IMR-90 (cell line): ENCODE results near the gene EGFR. TPM values are rescaled to one million over a fixed set of nuclear protein-coding genes. Genes with fewer than 3 reads are reported as not detected.
A peak's percentile ranks its signal among the peaks of the same experiment; 100 is the strongest.

ENCODE experiments used
- ATAC-seq: fragments of 200-7000 bp; cut with Tn5 transposase; 2 replicates; pipeline ENCODE4 v1.9.1; 2020; ENCODE audit warnings: low read depth, mild to moderate bottlenecking, moderate library complexity
- BruUV-seq: library from RNA; stranded (reverse); fragments of 400-500 nt; replicated peaks from 2 replicates; lab custom pipeline; 2021; lab: Mats Ljungman, UMichigan
- CTCF ChIA-PET: fragments of 300-600 bp; formaldehyde crosslinking; extraction: SDS; loops from one replicate; lab custom pipeline; 2021; ENCODE audit warnings: antibody characterized with exemption; lab: Yijun Ruan, JAX
- POLR2A ChIA-PET: fragments of 300-600 bp; sonication (Branson Sonifier 250); formaldehyde crosslinking; loops from one replicate; lab custom pipeline; 2022; ENCODE audit warnings: antibody characterized with exemption; ENCODE audit not compliant: unreplicated experiment; lab: Charles Lee
- DNase-seq: peaks from one replicate; pipeline ENCODE4 v3.0.0; 2013
- H2AFZ ChIP-seq: replicated peaks from 2 replicates; pipeline ENCODE3; 2013; ENCODE audit warnings: low read length, mild to moderate bottlenecking; ENCODE audit not compliant: poor library complexity
- H2AK5ac ChIP-seq: 2 replicates; pipeline ENCODE4 v1.6.1; 2013; ENCODE audit warnings: low read depth, low read length, inconsistent platforms
- H2AK9ac ChIP-seq: replicated peaks from 2 replicates; pipeline ENCODE3; 2013; ENCODE audit warnings: mild to moderate bottlenecking, low read depth, low read length, moderate library complexity; ENCODE audit not compliant: poor library complexity
- H2BK120ac ChIP-seq: 2 replicates; pipeline ENCODE4 v1.6.1; 2013; ENCODE audit warnings: low read depth, low read length, inconsistent platforms
- H2BK15ac ChIP-seq: 3 replicates; pipeline ENCODE4 v1.6.1; 2013; ENCODE audit warnings: low read depth, low read length, inconsistent platforms
- H2BK20ac ChIP-seq: 2 replicates; pipeline ENCODE4 v1.6.1; 2013; ENCODE audit warnings: low read depth, mild to moderate bottlenecking, inconsistent platforms, low read length, moderate library complexity
- H2BK5ac ChIP-seq: 2 replicates; pipeline ENCODE4 v1.6.1; 2013; ENCODE audit warnings: mild to moderate bottlenecking, low read depth, low read length, inconsistent platforms; ENCODE audit not compliant: poor library complexity, severe bottlenecking
- H3K14ac ChIP-seq: replicated peaks from 2 replicates; pipeline ENCODE4 v1.6.1; 2013; ENCODE audit warnings: low read depth, low read length, inconsistent platforms
- H3K18ac ChIP-seq: 2 replicates; pipeline ENCODE4 v1.6.1; 2013; ENCODE audit warnings: low read depth, low read length, control low read depth
- H3K23ac ChIP-seq: 2 replicates; pipeline ENCODE4 v1.6.1; 2013; ENCODE audit warnings: low read depth, low read length, inconsistent platforms
- H3K27ac ChIP-seq: 2 replicates; pipeline ENCODE4 v1.5.1; 2013; ENCODE audit warnings: mild to moderate bottlenecking, control low read depth, low read length; ENCODE audit not compliant: insufficient read depth
- H3K27me3 ChIP-seq: 2 replicates; pipeline ENCODE4 v1.6.1; 2013; ENCODE audit warnings: low read length; ENCODE audit not compliant: control insufficient read depth, insufficient read depth
- H3K36me3 ChIP-seq: 2 replicates; pipeline ENCODE4 v1.6.1; 2013; ENCODE audit warnings: low read length, mixed read lengths; ENCODE audit not compliant: control insufficient read depth, insufficient read depth
- H3K4ac ChIP-seq: 2 replicates; pipeline ENCODE4 v1.6.1; 2013; ENCODE audit warnings: low read depth, low read length, inconsistent platforms
- H3K4me1 ChIP-seq: 2 replicates; pipeline ENCODE4 v1.6.1; 2013; ENCODE audit warnings: low read length, mixed read lengths; ENCODE audit not compliant: control insufficient read depth, insufficient read depth
- H3K4me2 ChIP-seq: 2 replicates; pipeline ENCODE4 v1.6.1; 2013; ENCODE audit warnings: low read depth, mild to moderate bottlenecking, control low read depth, low read length, moderate library complexity
- H3K4me3 ChIP-seq: 2 replicates; pipeline ENCODE4 v1.5.1; 2013; ENCODE audit warnings: low read depth, mild to moderate bottlenecking, control low read depth, low read length, moderate library complexity; ENCODE audit not compliant: insufficient read depth
- H3K56ac ChIP-seq: 2 replicates; pipeline ENCODE4 v1.6.1; 2013; ENCODE audit warnings: low read length, inconsistent platforms; ENCODE audit not compliant: insufficient read depth; ENCODE audit errors: extremely low read depth
- H3K79me1 ChIP-seq, 2 experiments: 2 replicates each; pipeline ENCODE4 v1.6.1; 2013; ENCODE audit warnings: low read length in 2 of 2, inconsistent platforms in 1 of 2, low read depth in 1 of 2
- H3K9ac ChIP-seq: 2 replicates; pipeline ENCODE4 v1.6.1; 2013; ENCODE audit warnings: low read depth, low read length, control low read depth
- H3K9me1 ChIP-seq: 2 replicates; pipeline ENCODE4 v1.6.1; 2013; ENCODE audit warnings: low read length, inconsistent platforms; ENCODE audit not compliant: insufficient read depth
- H3K9me3 ChIP-seq: 2 replicates; pipeline ENCODE4 v1.6.1; 2013; ENCODE audit warnings: low read length; ENCODE audit not compliant: control insufficient read depth, insufficient read depth
- H4K20me1 ChIP-seq: 2 replicates; pipeline ENCODE4 v1.6.1; 2013; ENCODE audit warnings: low read length, inconsistent platforms; ENCODE audit not compliant: insufficient read depth
- H4K5ac ChIP-seq: 2 replicates; pipeline ENCODE4 v1.6.1; 2013; ENCODE audit warnings: mild to moderate bottlenecking, low read depth, low read length, control low read depth
- H4K8ac ChIP-seq, 2 experiments: 2 replicates each; pipeline ENCODE4 v1.6.1; 2013; ENCODE audit warnings: low read depth in 2 of 2, low read length in 2 of 2, control low read depth in 1 of 2, inconsistent platforms in 1 of 2
- H4K91ac ChIP-seq: 2 replicates; pipeline ENCODE4 v1.6.1; 2013; ENCODE audit warnings: low read depth, low read length, inconsistent platforms; ENCODE audit not compliant: insufficient read depth
- MAFK ChIP-seq: IDR thresholded peaks from 2 replicates; pipeline ENCODE4 v1.6.1; 2012; ENCODE audit warnings: low read depth, low read length, improper control_type of control experiment
- MAZ ChIP-seq: IDR thresholded peaks from 2 replicates; pipeline ENCODE4 v1.6.1; 2012; ENCODE audit warnings: low read depth, mild to moderate bottlenecking, low read length, improper control_type of control experiment, moderate library complexity, borderline replicate concordance
- SMC3 ChIP-seq: fragments of 150-350 bp; IDR thresholded peaks from 2 replicates; pipeline ENCODE4 v1.6.1; 2016; ENCODE audit warnings: low read depth, mild to moderate bottlenecking, antibody characterized with exemption, low read length, moderate library complexity
- WGBS, 2 experiments: methylation state at CpG; one replicate each; pipeline versions ENCODE4 v1.1.5 to v1.1.7; 2013; ENCODE audit warnings: missing lambda C conversion rate in 2 of 2; ENCODE audit not compliant: insufficient read length in 1 of 2; ENCODE audit errors: extremely low coverage in 2 of 2; 5-methylcytosine and 5-hydroxymethylcytosine counted together
- dilution Hi-C: fragments of 300-500 bp; cut with HindIII; formaldehyde crosslinking; loops from one replicate; pipeline ENCODE4 v1.14.3; 2018; ENCODE audit warnings: low sequenced_read_pairs; ENCODE audit not compliant: unreplicated experiment
- in situ Hi-C: fragments of 300-500 bp; cut with MboI; formaldehyde crosslinking; loops from 3 replicates; pipeline ENCODE4 v1.14.3; 2019; ENCODE audit warnings: low sequenced_read_pairs, inconsistent platforms, mixed read lengths
- intact Hi-C: fragments of 100-400 bp; cut with micrococcal nuclease; formaldehyde crosslinking; loops from 2 replicates; pipeline ENCODE4 v1.10.0; 2022
- polyA plus RNA-seq, 3 experiments: library from polyadenylated mRNA; depleted of rRNA; stranded (reverse); fragments of >200 nt; gene quantifications; 2 replicates each; pipeline ENCODE4 v1.2.3, GENCODE V29; 2012; ENCODE audit warnings: low replicate concordance in 1 of 3
- total RNA-seq: library from RNA; depleted of rRNA; stranded (reverse); fragments of >200 nt; gene quantifications from 2 replicates; pipeline ENCODE4 v1.2.3, GENCODE V29; 2012

Gene EGFR
- total and polyA plus RNA-seq, 2 of the 4 experiments (the other 2 are of a cell fraction): 36.9 to 60.4 TPM

DNA sequence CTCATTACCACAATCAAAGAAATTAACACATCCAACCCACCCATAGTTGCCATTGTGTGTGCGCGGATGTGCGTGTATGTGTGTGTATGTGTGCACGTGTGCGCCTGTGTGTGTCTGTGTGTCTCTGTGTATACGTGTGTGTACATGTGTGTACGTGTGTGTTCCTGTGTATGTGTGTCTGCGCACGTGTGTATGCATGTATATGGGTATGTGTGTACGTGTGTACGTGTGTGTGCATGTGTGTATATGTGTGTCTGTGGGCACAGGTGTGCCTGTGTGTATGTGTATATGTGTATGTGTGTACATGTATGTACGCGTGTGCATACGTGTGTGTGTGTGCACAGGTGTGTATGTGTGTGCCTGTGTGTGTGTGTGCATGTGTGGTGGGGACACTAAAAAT, 48.9 kb downstream of the EGFR start:
- ATAC-seq (no peak), DNase-seq (no peak)
- Histone ChIP-seq H4K91ac (peak overlapping the region; percentile 85; the same call in 1 of the 2 replicates), H4K20me1 (no peaks in the 10 kb centered on the region; the same call in 1 of the 2 replicates), H3K4me3 (no peak overlapping the region), H3K4me2 (no peak overlapping the region), H3K18ac (peak overlapping the region; percentile 75; the same call in 1 of the 2 replicates), H2BK120ac (peak overlapping the region; percentile 56; the same call in 1 of the 2 replicates), H3K27ac (peak overlapping the region; percentile 46; the same call in 1 of the 2 replicates), H3K27me3 (no peaks in the 10 kb centered on the region), H2BK5ac (peak overlapping the region; percentile 70), H3K9me3 (no peaks in the 10 kb centered on the region), H3K9ac (no peak overlapping the region), H3K14ac (peak overlapping the region; percentile 10), H4K8ac (peak overlapping the region; percentile 24 to 78; a peak in 3 of 4 replicates), H3K4ac (peak overlapping the region; percentile 76), H3K56ac (no peak overlapping the region), H3K23ac (peak overlapping the region; percentile 50), H2BK15ac (peak overlapping the region; percentile 24; the same call in 2 of the 3 replicates), H3K4me1 (peaks cover 37% of the 10 kb centered on the region), H3K9me1 (peaks cover 39% of the 10 kb centered on the region), H2AK9ac (peak overlapping the region; percentile 8), H2BK20ac (no peak overlapping the region; the same call in 1 of the 2 replicates), H3K79me1 (peaks cover 26 to 70% of the 10 kb centered on the region in 2 experiments), H2AK5ac (peak overlapping the region; percentile 99), H3K36me3 (peaks cover 16% of the 10 kb centered on the region), H2AFZ (no peak overlapping the region), H4K5ac (peak overlapping the region; percentile 41)
- intact Hi-C loops (loop anchor here (5.0 kb wide), 2 partner anchors 40 to 190 kb away; no protein-coding TSS in a partner anchor), dilution Hi-C loops (no loop called here), in situ Hi-C loops (no loop called here)
- POLR2A ChIA-PET: no interaction called here
- 92% methylated on average over 9 of the region's 14 CpGs; no CpG with 5 or more reads in 1 of the 2 experiments for WGBS, 2 experiments
- BruUV-seq: no TSS peak
- CTCF ChIA-PET: no interaction called here
- TF ChIP-seq MAFK: no peak
- no peak for TF ChIP-seq MAZ
- TF ChIP-seq SMC3: no peak
